ENCODE measurements around the gene ZNF385D.

DNA sequence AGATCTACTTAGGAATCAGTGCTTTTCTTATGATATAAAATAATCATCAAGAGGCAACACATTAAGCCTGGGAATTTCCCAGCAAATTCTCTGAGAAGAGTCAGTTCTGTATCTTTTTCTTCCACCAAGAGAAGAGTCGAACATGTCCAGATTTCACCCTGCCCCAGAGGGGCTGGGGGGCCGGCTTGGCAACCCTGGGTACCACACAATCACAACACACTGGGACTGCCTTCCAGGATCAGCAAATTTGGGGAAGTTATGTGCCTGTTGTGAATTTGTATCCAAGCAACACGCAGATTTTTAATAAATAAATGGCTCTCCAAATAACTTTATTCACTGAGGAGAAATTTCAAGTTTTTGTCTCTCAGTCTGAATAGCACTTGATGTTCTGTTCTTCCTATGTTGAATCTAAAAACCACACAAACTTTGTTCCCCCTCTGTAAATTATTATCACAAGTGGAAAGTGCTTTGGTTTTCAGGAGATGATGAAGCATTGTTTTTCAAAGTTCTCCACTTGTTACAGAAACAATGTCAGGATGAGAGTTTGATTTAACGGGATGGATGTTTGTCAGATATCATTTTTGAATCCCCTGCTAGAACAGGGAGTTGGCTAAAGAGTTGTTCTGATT lies 357.2 kb downstream of the ZNF385D start:
- TF ChIP-seq TARDBP (IDR thresholded peaks at IDR 0.05) (no peak), BHLHE40 (IDR thresholded peaks at IDR 0.05; ENCODE audit: borderline replicate concordance) (no peak), FOXK2 (IDR thresholded peaks at IDR 0.05) (no peak), HDGF (IDR thresholded peaks at IDR 0.05; ENCODE audit: borderline replicate concordance) (no peak)
